HG02623 (cell line): Measurements from ENCODE around the gene GPS1.
"Not testable (repeated sequence)": the region's sequence is repeated elsewhere in the genome, so short reads cannot be mapped to it uniquely, and the experiment has no call there.

ENCODE experiments used
- ATAC-seq: cut with Tn5 transposase; IDR thresholded peaks from one replicate; pipeline ENCODE4 v1.9.1; 2021; ENCODE audit warnings: moderate library complexity; ENCODE audit not compliant: unreplicated experiment

The GPS1 gene

GRCh38 chr17:82025401-82026107 lies 26.1 kb upstream of the GPS1 start:
- no peak for ATAC-seq

- ATAC-seq = no peak
These were observed 23.5 kb upstream of the GPS1 start for GRCh38 chr17:82028246-82028645.

GRCh38 chr17:82028966-82029365 lies 22.7 kb upstream of the GPS1 start:
- ATAC-seq = no peak

- no peak for ATAC-seq
These were observed 22.3 kb upstream of the GPS1 start for GRCh38 chr17:82029391-82029790.

DNA sequence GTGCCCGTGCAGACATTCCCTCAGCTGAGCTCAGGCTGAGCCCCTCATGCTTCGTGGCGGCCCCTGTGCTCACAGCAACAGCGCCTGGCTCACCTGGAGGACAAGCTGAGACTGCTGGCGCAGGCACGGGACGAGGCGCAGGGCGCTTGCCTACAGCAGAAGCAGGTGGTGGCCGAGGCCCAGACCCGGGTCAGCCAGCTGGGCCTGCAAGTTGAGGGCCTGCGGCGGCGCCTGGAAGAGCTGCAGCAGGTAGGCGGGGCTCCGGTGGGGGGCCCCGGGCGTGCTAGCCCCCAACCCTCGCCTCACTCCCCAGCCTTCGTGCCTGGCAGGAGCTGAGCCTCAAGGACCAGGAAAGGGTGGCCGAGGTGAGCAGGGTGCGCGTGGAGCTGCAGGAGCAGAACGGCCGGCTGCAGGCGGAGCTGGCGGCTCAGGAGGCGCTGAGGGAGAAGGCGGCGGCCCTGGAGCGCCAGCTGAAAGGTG lies 21.7 kb upstream of the GPS1 start:
- no peak for ATAC-seq

DNA sequence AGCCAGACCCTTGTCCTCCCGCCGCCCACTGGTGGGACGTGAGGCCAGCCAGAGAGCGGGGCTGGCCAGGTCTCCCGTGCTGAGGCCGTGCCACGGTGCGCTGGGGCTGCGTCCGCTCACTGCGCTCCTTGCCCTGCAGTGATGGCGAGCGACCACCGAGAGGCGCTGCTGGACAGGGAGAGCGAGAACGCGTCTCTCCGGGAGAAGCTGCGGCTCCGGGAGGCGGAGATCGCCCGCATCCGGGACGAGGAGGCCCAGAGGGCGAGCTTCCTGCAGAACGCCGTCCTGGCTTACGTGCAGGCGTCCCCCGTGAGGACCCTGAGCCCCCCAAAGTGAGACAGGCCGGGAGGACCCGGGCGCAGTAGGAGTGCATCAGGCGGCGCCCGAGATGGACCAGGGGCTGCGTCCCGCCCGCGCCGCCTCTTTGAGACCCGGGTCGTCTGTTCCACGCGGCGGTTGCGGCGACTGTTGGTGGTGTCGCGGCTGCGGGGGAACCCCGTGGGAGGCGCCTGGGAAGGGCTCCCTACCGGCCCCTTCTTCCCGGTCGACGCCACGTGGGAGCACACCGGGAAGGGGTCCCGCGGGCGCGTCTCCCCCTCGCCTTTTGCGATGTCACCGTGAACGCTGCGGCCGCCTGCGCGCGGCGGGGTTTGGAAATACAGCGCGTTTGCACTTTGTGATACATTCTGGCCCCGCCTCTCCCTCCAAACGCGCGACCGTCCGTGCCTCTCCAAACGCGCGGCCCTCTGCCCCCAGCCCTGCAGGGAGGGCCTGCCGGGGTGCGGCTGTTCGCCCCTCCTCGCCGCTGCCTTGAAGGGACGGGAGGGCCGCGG lies 21.0 kb upstream of the GPS1 start:
- ATAC-seq = peak; percentile 38

DNA sequence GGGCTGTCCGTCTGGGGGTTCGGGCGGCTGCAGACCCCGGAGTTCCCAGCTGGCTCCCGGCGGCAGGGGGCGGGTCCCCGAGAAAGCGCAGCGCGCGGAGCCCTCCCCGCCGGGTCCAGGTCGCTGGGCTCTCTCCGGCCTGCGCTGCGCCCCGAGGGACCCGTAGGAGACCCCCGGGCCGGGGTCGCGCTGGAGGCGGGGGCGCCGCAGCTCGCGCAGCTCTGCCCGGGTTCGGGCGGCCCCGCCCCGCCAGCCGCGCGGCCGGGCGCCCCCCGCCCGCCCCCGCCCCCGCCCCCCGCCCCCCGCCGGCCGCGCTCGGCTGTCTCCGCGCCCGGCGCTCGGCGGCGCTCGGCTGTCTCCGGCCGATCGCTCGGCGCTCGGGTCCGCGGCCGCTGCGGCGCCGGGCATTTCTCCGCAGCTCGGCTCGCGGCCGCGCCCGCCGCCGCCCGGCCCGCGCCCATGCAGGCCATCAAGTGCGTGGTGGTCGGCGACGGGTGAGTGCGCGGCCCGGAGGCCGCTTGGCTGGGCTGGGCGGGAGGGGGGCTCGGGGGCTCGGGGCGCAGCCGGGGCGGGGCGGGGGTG lies 20.3 kb upstream of the GPS1 start, which contains the start of gene RAC3:
TSS of gene RAC3 (plus strand) at position 376 of the 582 bp plus-strand sequence. CDS start at position 460, 84 bp downstream.
- no peak for ATAC-seq

- ATAC-seq = no peak
These were observed 19.6 kb upstream of the GPS1 start for GRCh38 chr17:82031885-82032627.

- no peak for ATAC-seq
These were observed 18.2 kb upstream of the GPS1 start for GRCh38 chr17:82033359-82034085.

DNA sequence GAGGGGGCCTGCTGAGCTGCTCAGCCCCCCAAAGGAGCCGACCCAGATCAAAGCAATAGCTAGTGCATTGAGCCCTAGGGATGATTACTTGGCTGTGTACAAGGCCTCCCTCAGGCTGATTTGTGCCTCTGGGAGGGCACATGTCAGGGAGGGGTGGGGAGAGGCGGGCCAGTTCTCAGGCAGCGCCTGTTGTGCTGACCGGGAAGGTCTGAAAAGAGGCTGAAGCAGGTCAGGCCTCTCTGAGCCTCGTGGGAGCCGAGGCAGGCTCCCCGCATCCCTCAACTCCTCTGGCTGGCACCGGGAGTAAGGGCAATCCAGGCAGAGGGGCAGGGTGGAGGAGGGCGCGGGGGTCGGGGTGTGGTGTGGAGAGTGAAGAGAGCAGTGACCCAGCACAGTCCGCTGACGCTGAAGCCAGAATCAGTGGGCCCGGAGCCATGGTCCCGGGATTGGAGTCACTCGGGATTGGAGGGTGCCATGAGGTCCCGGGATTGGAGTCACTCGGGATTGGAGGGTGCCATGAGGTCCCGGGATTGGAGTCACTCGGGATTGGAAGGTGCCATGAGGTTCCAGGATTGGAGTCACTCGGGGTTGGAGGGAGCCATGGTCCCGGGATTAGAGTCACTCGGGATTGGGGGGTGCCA lies 17.2 kb upstream of the GPS1 start:
- no peak for ATAC-seq

GRCh38 chr17:82035488-82035887 lies 16.2 kb upstream of the GPS1 start:
- ATAC-seq = no peak

DNA sequence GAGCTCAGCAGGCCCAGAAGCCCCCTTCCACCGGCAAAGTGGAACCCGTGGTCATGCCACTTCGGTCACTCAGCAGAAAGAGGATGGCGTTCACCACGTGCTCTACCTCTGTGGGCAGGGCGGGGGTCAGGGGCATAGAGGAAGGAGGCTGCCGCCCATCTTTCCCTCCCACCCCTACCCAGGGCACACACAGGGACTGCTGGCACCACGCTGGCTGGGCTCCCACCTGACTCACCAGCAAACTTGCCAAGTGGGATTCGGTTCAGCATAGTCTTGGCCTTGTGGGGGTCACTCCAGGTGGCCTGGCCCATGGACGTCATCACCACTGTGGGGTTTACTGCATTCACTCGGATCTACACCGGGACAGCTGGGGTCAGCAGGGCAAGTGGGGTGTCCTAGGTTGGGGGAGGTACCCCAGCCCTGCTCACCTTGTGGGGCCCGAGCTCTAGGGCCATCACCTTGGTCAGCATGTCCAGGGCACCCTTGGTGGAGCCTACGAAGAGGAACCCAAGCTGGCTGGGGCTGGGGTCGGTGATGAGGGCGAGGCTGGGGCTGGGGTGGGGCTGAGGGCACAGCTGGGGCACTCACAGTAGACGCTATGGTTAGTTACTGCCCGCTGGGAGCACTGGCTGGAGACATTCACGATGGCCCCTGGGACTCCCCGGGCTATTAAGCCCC lies 15.6 kb upstream of the GPS1 start:
- no peak for ATAC-seq

DNA sequence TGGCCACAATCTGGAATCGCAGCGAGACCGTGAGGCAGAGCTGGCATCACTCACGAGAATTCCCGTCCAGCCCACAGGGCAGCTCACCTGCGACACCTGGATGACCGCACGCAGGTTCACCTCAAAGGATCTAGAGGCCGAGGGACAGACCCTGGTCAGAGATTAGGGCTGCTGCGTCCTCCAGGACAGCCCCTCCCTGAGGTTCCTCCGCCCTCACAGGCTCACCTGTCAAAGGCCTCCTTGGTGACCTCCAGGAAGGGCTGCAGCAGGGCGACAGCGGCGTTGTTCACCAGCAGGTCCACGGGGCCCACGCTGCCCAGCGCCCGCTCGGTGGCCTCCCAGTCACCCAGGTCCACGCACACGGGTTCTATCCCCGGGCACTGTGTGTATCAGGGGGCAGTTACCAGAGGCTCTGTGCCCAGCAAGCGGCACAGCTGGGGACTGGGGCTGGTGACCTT lies 15.0 kb upstream of the GPS1 start:
- no peak for ATAC-seq

- peak; percentile 86 for ATAC-seq
These were observed 14.4 kb upstream of the GPS1 start, which contains the start of gene DCXR for GRCh38 chr17:82037092-82037888. DCXR (minus strand) TSS chr17:82037697; CDS start chr17:82037682, 15 bp downstream.

DNA sequence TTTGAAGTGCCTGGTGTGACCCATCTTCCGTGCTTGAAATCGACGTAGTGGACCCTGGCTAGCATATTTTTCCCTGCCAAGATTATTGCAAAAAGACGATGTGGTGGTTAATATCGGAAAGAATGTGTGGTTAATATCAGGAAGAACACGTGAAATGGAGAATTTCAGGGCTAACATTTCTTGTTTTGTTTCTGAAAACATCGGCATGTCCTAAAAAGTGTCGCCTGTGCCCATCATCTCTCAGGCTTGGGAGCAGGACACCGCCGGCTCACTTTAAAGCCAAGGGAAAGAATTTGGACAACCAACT lies 13.9 kb upstream of the GPS1 start:
- no peak for ATAC-seq

GRCh38 chr17:82038796-82039409 lies 12.8 kb upstream of the GPS1 start:
- not testable (repeated sequence) for ATAC-seq

GRCh38 chr17:82039695-82040299 lies 11.9 kb upstream of the GPS1 start:
- no peak for ATAC-seq
